CD8-positive, alpha-beta memory T cell (primary cell): ENCODE measurements around the gene CHRM4. TPM values are rescaled to one million over a fixed set of nuclear protein-coding genes. Genes with fewer than 3 reads are reported as not detected.

Source experiments
- CTCF ChIA-PET: fragments of 350-600 bp; sonication (Branson Sonifier 250); formaldehyde crosslinking; loops from one replicate; lab custom pipeline; 2021; ENCODE audit warnings: antibody characterized with exemption; lab: Charles Lee
- POLR2A ChIA-PET: fragments of 350-600 bp; sonication (Branson Sonifier 250); formaldehyde crosslinking; loops from one replicate; lab custom pipeline; 2021; ENCODE audit warnings: antibody characterized with exemption; lab: Charles Lee
- DNase-seq, 5 donors: peaks; one replicate each; pipeline versions ENCODE4 v3.0.0 to v3.0.0-alpha.2; 2020 to 2022; ENCODE audit warnings: mixed read lengths in 1 of 5
- H3K27ac ChIP-seq: one replicate; pipeline ENCODE4 v1.7.0; 2013; ENCODE audit warnings: low read depth, mild to moderate bottlenecking, low read length, moderate library complexity
- H3K27me3 ChIP-seq: 2 replicates; pipeline ENCODE4 v1.7.0; 2013; ENCODE audit warnings: low read length, mild to moderate bottlenecking; ENCODE audit not compliant: insufficient read depth, poor library complexity, severe bottlenecking
- H3K36me3 ChIP-seq: 2 replicates; pipeline ENCODE4 v1.7.0; 2013; ENCODE audit warnings: mild to moderate bottlenecking, low read length, moderate library complexity; ENCODE audit not compliant: insufficient read depth
- H3K4me1 ChIP-seq: 2 replicates; pipeline ENCODE4 v1.7.0; 2013; ENCODE audit warnings: mild to moderate bottlenecking, low read length, moderate library complexity; ENCODE audit not compliant: insufficient read depth
- H3K4me3 ChIP-seq: 2 replicates; pipeline ENCODE4 v1.7.0; 2013; ENCODE audit warnings: mild to moderate bottlenecking, low read length
- H3K9me3 ChIP-seq: 2 replicates; pipeline ENCODE4 v1.7.0; 2013; ENCODE audit warnings: mild to moderate bottlenecking, low read length
- H3K27ac Mint-ChIP-seq, 8 donors: one replicate each; pipeline ENCODE4 v1.8.0; 2020 to 2021; ENCODE audit warnings: mixed read lengths in 8 of 8, mild to moderate bottlenecking in 6 of 8, inconsistent platforms in 3 of 8, moderate library complexity in 3 of 8
- H3K27me3 Mint-ChIP-seq, 2 donors: one replicate each; pipeline ENCODE4 v1.8.0; 2020 to 2021; ENCODE audit warnings: mixed read lengths in 2 of 2, mild to moderate bottlenecking in 1 of 2, moderate library complexity in 1 of 2
- H3K36me3 Mint-ChIP-seq, 3 donors: one replicate each; pipeline ENCODE4 v1.8.0; 2020 to 2021; ENCODE audit warnings: mixed read lengths in 3 of 3, inconsistent platforms in 1 of 3, mild to moderate bottlenecking in 1 of 3
- H3K4me1 Mint-ChIP-seq, 3 donors: one replicate each; pipeline ENCODE4 v1.8.0; 2020 to 2021; ENCODE audit warnings: mixed read lengths in 3 of 3, inconsistent platforms in 1 of 3, mild to moderate bottlenecking in 1 of 3
- H3K4me3 Mint-ChIP-seq, 7 donors: one replicate each; pipeline ENCODE4 v1.8.0; 2020 to 2021; ENCODE audit warnings: mixed read lengths in 7 of 7, mild to moderate bottlenecking in 6 of 7, moderate library complexity in 4 of 7, inconsistent platforms in 2 of 7
- H3K9me3 Mint-ChIP-seq, 5 donors: one replicate each; pipeline ENCODE4 v1.8.0; 2020 to 2022; ENCODE audit warnings: mixed read lengths in 5 of 5, mild to moderate bottlenecking in 3 of 5, moderate library complexity in 2 of 5, inconsistent platforms in 1 of 5
- polyA plus RNA-seq: library from polyadenylated mRNA; unstranded; fragments of 300-500 nt; fragmentation: Illumina TruSeq; gene quantifications from one replicate; pipeline ENCODE4 v1.2.3, GENCODE V29; 2021
- total RNA-seq, 2 experiments: library from RNA; stranded (reverse); gene quantifications; one replicate each; pipeline ENCODE4 v1.2.3, GENCODE V29; 2021

CHRM4 gene
- total and polyA plus RNA-seq, 3 experiments from 2014 or later = 0.63 TPM; not detected in 2

DNA sequence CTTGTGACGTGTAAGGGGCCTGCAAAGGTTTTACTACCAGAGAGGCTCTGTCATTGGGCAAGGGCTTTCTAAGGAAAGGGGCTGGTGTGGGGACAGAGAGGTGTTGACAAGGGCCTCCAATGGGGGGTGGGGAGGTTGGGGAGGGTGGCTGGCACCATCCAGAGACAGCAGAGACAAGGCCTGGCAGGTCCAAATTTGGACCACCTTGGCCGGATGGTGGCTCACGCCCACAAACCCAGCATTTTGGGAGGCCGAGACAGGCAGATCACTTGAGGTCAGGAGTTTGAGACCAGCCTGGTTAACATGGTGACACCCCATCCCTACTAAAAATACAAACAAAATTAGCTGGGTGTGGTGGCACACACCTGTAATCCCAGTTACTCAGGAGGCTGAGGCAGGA lies 2.2 kb upstream of the CHRM4 start:
- Histone ChIP-seq H3K27me3 (peaks cover 22% of the 10 kb centered on the region), H3K4me3 (no peak overlapping the region), H3K4me1 (peaks cover 22% of the 10 kb centered on the region), H3K9me3 (no peaks in the 10 kb centered on the region), H3K36me3 (no peaks in the 10 kb centered on the region), H3K27ac (no peak overlapping the region)
- ChIA-PET CTCF (no interaction called here), POLR2A (no interaction called here)
- Mint-ChIP-seq H3K36me3 (peaks cover 0 to 25% (median 5%) of the 10 kb centered on the region in 3 donors), H3K4me1 (peaks cover 19 to 31% (median 19%) of the 10 kb centered on the region in 3 donors), H3K27ac (peak overlapping the region in 1 of 8 donors; percentile 33), H3K4me3 (peak overlapping the region in 1 of 7 donors; percentile 75), H3K27me3 (peaks cover 32 to 35% of the 10 kb centered on the region in 2 donors), H3K9me3 (peaks cover 0 to 2% (median 0%) of the 10 kb centered on the region in 5 donors)
- DNase-seq = no peak

DNA sequence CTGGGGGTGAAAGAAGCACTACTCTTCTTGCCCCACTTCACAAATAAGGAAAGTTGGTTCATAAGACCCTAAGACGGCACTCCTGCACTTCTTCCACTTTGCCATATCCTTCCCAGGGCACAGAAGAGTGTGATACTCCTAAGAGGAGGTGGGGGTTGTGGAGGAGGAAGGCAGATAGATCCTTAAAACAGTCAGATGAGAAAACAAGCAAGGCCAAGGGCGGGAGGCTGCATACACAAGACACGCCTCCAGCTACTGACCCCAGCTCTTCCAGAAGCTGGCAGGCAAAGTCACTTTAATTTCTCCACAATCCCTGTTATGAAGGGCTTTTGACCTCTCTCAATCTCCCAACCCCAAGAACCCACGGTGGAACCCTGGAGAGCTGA lies 1.6 kb upstream of the CHRM4 start:
- POLR2A ChIA-PET = no interaction called here
- peaks cover 20 to 37% (median 24%) of the 10 kb centered on the region in 3 donors for H3K4me1 Mint-ChIP-seq
- no peaks in the 10 kb centered on the region for H3K36me3 ChIP-seq
- no peak for DNase-seq
- H3K9me3 ChIP-seq = no peaks in the 10 kb centered on the region
- peaks cover 0 to 21% (median 5%) of the 10 kb centered on the region in 3 donors for H3K36me3 Mint-ChIP-seq
- H3K9me3 Mint-ChIP-seq = peaks cover 0 to 2% (median 0%) of the 10 kb centered on the region in 5 donors
- no peak overlapping the region for H3K27ac ChIP-seq
- peaks cover 22% of the 10 kb centered on the region for H3K4me1 ChIP-seq
- H3K27me3 Mint-ChIP-seq = peaks cover 37 to 41% of the 10 kb centered on the region in 2 donors
- peak overlapping the region; percentile 28 to 76 (median 71) for H3K4me3 Mint-ChIP-seq
- peak overlapping the region; percentile 37 for H3K4me3 ChIP-seq
- peak overlapping the region in 2 of 8 donors; percentile 33 to 67 for H3K27ac Mint-ChIP-seq
- H3K27me3 ChIP-seq = peaks cover 27% of the 10 kb centered on the region
- CTCF ChIA-PET = interaction anchor here (0.7 to 1.8 kb wide), 4 partner anchors 10 to 84 kb away, joined by 3 to 7 read pairs (median 5); no protein-coding TSS in a partner anchor

GRCh38 chr11:46392421-46393230 lies 1.1 kb upstream of the CHRM4 start:
- peak overlapping the region; percentile 28 to 76 (median 71) for H3K4me3 Mint-ChIP-seq

GRCh38 chr11:46391186-46391577 lies 394 bp downstream of the CHRM4 start:
- Histone ChIP-seq H3K36me3 (no peaks in the 10 kb centered on the region), H3K9me3 (no peaks in the 10 kb centered on the region), H3K4me3 (no peak overlapping the region), H3K27ac (no peak overlapping the region), H3K27me3 (peaks cover 30% of the 10 kb centered on the region), H3K4me1 (peaks cover 22% of the 10 kb centered on the region)
- peaks cover 0 to 6% (median 1%) of the 10 kb centered on the region in 3 donors for H3K36me3 Mint-ChIP-seq
- peaks cover 26 to 41% (median 29%) of the 10 kb centered on the region in 3 donors for H3K4me1 Mint-ChIP-seq
- ChIA-PET CTCF (interaction anchor here (1.8 kb wide), 1 partner anchor 22 kb away, joined by 7 read pairs; no protein-coding TSS in a partner anchor), POLR2A (no interaction called here)
- H3K27me3 Mint-ChIP-seq = peaks cover 50 to 59% of the 10 kb centered on the region in 2 donors
- no peak overlapping the region for H3K27ac Mint-ChIP-seq
- H3K9me3 Mint-ChIP-seq = peaks cover 0 to 2% (median 0%) of the 10 kb centered on the region in 5 donors
- no peak overlapping the region for H3K4me3 Mint-ChIP-seq
- no peak for DNase-seq

More at GRCh38 chr11:46392421-46393230, 1.1 kb upstream of the CHRM4 start:
- no peak overlapping the region for H3K27ac ChIP-seq
- DNase-seq = peak; percentile 71 to 84 (median 73)
- POLR2A ChIA-PET = interaction anchor here (0.8 kb wide), 1 partner anchor 32 kb away, joined by 3 read pairs; no protein-coding TSS in a partner anchor
- no peaks in the 10 kb centered on the region for H3K9me3 ChIP-seq
- H3K4me1 Mint-ChIP-seq = peaks cover 24 to 41% (median 29%) of the 10 kb centered on the region in 3 donors
- H3K27me3 ChIP-seq = peaks cover 30% of the 10 kb centered on the region
- H3K27me3 Mint-ChIP-seq = peaks cover 41 to 45% of the 10 kb centered on the region in 2 donors
- CTCF ChIA-PET = interaction anchor here (0.7 to 1.8 kb wide), 4 partner anchors 9 to 84 kb away, joined by 3 to 7 read pairs (median 5); no protein-coding TSS in a partner anchor
- peak overlapping the region; percentile 37 for H3K4me3 ChIP-seq
- peaks cover 22% of the 10 kb centered on the region for H3K4me1 ChIP-seq
- peaks cover 0 to 15% (median 3%) of the 10 kb centered on the region in 3 donors for H3K36me3 Mint-ChIP-seq
- peaks cover 0 to 2% (median 0%) of the 10 kb centered on the region in 5 donors for H3K9me3 Mint-ChIP-seq
- no peaks in the 10 kb centered on the region for H3K36me3 ChIP-seq
- H3K27ac Mint-ChIP-seq = peak overlapping the region in 1 of 8 donors; percentile 67

GRCh38 chr11:46390331-46391171 lies 1.0 kb downstream of the CHRM4 start:
- H3K4me3 ChIP-seq = no peak overlapping the region
- DNase-seq = no peak
- H3K4me3 Mint-ChIP-seq = peak overlapping the region in 4 of 7 donors; percentile 12 to 59 (median 42)

DNA sequence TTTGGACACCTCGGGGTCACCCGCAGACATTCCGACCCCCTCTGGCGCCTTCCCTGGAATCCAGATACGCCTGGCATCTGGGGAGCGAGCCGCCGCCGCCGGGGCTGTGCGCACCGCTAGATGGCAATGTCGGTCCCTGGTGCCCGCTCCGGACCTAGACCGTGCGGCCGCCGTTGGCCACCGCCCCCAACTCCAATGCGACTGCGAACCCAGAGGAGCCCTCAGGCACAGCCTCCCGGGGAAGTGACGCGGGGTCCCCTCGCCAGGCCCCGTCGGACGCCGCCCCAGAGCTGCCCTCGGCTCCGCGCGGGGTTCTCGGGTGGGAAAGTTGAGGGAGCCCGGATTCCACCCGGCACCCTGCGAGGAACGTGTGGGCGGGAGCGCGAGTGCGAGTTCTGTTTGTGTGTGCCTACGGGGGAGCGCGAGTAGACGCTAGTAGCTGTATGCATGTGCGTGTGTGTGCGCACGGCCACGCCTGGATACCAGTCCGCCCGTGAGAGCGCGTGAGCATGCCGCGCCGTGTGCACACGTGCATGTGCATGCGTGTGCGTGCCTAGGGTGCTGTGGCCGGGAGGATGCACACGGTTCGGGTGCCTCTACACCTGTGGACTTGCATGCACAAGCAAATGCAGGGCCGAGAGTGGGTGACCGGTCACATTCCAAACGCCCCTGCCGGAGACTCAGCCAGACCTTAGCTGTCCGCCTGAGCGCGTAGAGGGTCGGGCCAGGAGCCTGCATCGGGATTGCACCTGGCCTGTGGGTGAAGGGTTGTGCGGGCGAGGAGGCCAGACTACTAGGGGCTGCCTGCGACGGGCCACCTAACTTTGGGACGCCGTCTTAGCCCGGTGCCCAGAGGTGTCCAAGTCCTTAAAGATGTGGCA lies 1.9 kb downstream of the CHRM4 start:
- Histone ChIP-seq H3K4me1 (peaks cover 22% of the 10 kb centered on the region), H3K36me3 (no peaks in the 10 kb centered on the region), H3K27me3 (peaks cover 30% of the 10 kb centered on the region), H3K9me3 (no peaks in the 10 kb centered on the region), H3K27ac (no peak overlapping the region), H3K4me3 (peak overlapping the region; percentile 32)
- ChIA-PET POLR2A (no interaction called here), CTCF (interaction anchor here (1.2 to 2.7 kb wide), 6 partner anchors 9 to 146 kb away, joined by 3 to 10 read pairs (median 6); no protein-coding TSS in a partner anchor)
- no peak for DNase-seq
- Mint-ChIP-seq H3K9me3 (peaks cover 0 to 5% (median 0%) of the 10 kb centered on the region in 5 donors), H3K27me3 (peaks cover 56 to 72% of the 10 kb centered on the region in 2 donors), H3K27ac (no peak overlapping the region), H3K36me3 (peaks cover 0 to 6% (median 0%) of the 10 kb centered on the region in 3 donors), H3K4me1 (peaks cover 26 to 41% (median 29%) of the 10 kb centered on the region in 3 donors), H3K4me3 (peak overlapping the region in 6 of 7 donors; percentile 12 to 59 (median 42))

More at GRCh38 chr11:46390331-46391171, 1.0 kb downstream of the CHRM4 start:
- Histone ChIP-seq H3K4me1 (peaks cover 22% of the 10 kb centered on the region), H3K36me3 (no peaks in the 10 kb centered on the region), H3K9me3 (no peaks in the 10 kb centered on the region), H3K27ac (no peak overlapping the region), H3K27me3 (peaks cover 30% of the 10 kb centered on the region)
- Mint-ChIP-seq H3K27ac (no peak overlapping the region), H3K36me3 (peaks cover 0 to 6% (median 0%) of the 10 kb centered on the region in 3 donors), H3K9me3 (peaks cover 0 to 5% (median 0%) of the 10 kb centered on the region in 5 donors), H3K4me1 (peaks cover 26 to 41% (median 29%) of the 10 kb centered on the region in 3 donors), H3K27me3 (peaks cover 52 to 65% of the 10 kb centered on the region in 2 donors)
- POLR2A ChIA-PET = no interaction called here
- CTCF ChIA-PET = interaction anchor here (1.2 to 2.7 kb wide), 5 partner anchors 8 to 147 kb away, joined by 3 to 10 read pairs (median 6); no protein-coding TSS in a partner anchor
